Sigmoid colon (tissue), 4 donors: Measurements from ENCODE around the gene OXLD1.

Experiments used
- CTCF ChIP-seq, 4 experiments: fragments of 450-650 bp in 3 of 4; fragments of 200-600 bp in 1 of 4; IDR thresholded peaks; one replicate each; pipeline ENCODE4 v1.5.1; 2016 to 2019; ENCODE audit warnings: antibody characterized with exemption in 4 of 4, mild to moderate bottlenecking in 3 of 4, moderate library complexity in 2 of 4
- EP300 ChIP-seq, 4 donors: sonication (generic); formaldehyde crosslinking; IDR thresholded peaks; one replicate each; pipeline ENCODE4 v1.6.1; 2017; ENCODE audit warnings: antibody characterized with exemption in 4 of 4
- POLR2A ChIP-seq, 2 donors: fragments of 450-650 bp; IDR thresholded peaks; one replicate each; pipeline ENCODE4 v1.6.1; 2016; ENCODE audit warnings: antibody characterized with exemption in 2 of 2, mild to moderate bottlenecking in 2 of 2, moderate library complexity in 2 of 2

DNA sequence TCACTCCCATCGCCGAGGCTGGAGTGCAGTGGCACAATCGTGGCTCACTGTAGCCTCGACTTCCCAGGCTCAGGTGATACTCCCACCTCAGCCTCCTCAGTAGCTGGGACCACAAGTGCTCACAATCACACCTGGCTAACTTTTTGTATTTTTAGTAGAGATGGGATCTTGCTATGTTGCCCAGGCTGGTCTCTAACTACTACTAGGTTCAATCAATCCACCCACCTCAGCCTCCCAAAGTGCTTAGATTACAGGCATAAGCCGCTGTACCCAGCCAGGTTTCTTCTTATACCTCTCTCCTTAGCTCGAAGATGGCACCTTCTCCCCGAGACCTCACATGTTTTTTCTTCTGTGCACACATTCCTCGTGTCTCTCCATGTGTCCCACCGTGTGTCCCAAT lies 26.4 kb downstream of the OXLD1 start:
- TF ChIP-seq POLR2A (IDR thresholded peaks at IDR 0.05) (no peak), CTCF (IDR thresholded peaks at IDR 0.05) (no peak), EP300 (IDR thresholded peaks at IDR 0.05) (no peak)
